WTC11 (cell line): Measurements from ENCODE around the gene NCBP3.

Source experiments
- CTCF ChIP-seq: fragments of 200-600 bp; IDR thresholded peaks from 2 replicates; pipeline ENCODE4 v1.8.0; 2022; ENCODE audit warnings: antibody characterized with exemption
- FOXP1 ChIP-seq: sonication (generic); formaldehyde crosslinking; IDR thresholded peaks from 2 replicates; pipeline ENCODE4 v1.8.0; 2022; ENCODE audit warnings: missing genetic modification reagents, mild to moderate bottlenecking, moderate library complexity, borderline replicate concordance
- TF ChIP-seq, protein P1 (sequence below): sonication (generic); formaldehyde crosslinking; IDR thresholded peaks from 2 replicates; pipeline ENCODE4 v1.8.0; 2022; ENCODE audit warnings: mild to moderate bottlenecking, missing genetic modification reagents
- TF ChIP-seq, protein P2 (sequence below): sonication (generic); formaldehyde crosslinking; IDR thresholded peaks from 2 replicates; pipeline ENCODE4 v1.8.1; 2023; ENCODE audit warnings: mild to moderate bottlenecking, missing genetic modification reagents, moderate library complexity
- TF ChIP-seq, protein P3 (sequence below): sonication (generic); formaldehyde crosslinking; IDR thresholded peaks from 2 replicates; pipeline ENCODE4 v1.8.0; 2022; ENCODE audit warnings: mild to moderate bottlenecking, missing genetic modification reagents

GRCh38 chr17:3870871-3871306, 24.8 kb upstream of the NCBP3 start:
- TF ChIP-seq, protein P1, sequence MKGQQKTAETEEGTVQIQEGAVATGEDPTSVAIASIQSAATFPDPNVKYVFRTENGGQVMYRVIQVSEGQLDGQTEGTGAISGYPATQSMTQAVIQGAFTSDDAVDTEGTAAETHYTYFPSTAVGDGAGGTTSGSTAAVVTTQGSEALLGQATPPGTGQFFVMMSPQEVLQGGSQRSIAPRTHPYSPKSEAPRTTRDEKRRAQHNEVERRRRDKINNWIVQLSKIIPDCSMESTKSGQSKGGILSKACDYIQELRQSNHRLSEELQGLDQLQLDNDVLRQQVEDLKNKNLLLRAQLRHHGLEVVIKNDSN (CRISPR knock-in tag) = no peak
- TF ChIP-seq, protein P2, sequence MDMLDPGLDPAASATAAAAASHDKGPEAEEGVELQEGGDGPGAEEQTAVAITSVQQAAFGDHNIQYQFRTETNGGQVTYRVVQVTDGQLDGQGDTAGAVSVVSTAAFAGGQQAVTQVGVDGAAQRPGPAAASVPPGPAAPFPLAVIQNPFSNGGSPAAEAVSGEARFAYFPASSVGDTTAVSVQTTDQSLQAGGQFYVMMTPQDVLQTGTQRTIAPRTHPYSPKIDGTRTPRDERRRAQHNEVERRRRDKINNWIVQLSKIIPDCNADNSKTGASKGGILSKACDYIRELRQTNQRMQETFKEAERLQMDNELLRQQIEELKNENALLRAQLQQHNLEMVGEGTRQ = no peak
- TF ChIP-seq FOXP1 (CRISPR knock-in tag) = no peak
- no peak for TF ChIP-seq CTCF
- TF ChIP-seq, protein P3, sequence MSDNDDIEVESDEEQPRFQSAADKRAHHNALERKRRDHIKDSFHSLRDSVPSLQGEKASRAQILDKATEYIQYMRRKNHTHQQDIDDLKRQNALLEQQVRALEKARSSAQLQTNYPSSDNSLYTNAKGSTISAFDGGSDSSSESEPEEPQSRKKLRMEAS (CRISPR knock-in tag) = no peak
